ENCODE data around the gene ZIC1.

ZIC1 gene

GRCh38 chr3:147394884-147395225, 14.3 kb upstream of the ZIC1 start:
- no peak for DNase-seq (ENCODE audit: low read depth in 2 of 2, low spot score in 1 of 2)

GRCh38 chr3:147395899-147396711, 13.1 kb upstream of the ZIC1 start:
- DNase-seq (ENCODE audit: low read depth in 2 of 2, low spot score in 1 of 2), result no peak

- no peak for DNase-seq (ENCODE audit: low read depth in 2 of 2, low spot score in 1 of 2)
These were observed 12.5 kb upstream of the ZIC1 start for GRCh38 chr3:147396712-147397046.

DNA sequence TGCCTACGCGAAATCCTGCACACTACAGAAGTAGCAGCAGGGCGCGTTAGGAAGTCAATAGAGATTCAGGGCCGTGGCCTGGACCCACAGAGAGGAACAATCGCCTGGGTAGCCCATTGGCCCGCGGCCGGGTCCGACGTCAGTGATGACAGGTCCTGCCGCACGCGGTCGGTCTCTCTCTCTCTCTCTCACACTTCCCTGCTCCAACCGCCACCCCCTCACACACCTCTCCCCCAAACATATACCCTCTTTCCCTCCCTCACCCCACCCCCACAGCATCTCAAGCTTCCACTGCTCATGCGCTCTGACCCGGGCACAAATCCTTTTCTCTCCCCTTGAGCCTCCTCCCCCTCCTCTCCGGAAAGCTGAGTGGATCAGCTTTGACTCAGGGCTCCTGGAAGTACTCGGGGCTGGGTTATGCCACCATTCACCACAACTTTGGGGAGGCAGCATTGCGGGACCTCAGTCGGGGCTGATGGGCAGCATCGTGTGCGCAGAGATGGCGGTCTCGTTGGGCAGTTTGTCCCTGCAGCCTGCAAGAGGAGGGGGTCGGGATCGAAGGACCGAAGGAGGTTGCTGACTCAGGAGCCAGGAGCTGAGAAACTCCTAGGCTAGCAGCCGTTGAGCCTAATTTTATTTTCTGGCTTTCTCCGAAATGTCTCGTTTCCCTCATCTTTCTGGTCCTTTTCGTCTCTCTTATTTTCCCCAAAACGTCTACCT, 11.8 kb upstream of the ZIC1 start:
- DNase-seq (ENCODE audit: low read depth in 2 of 2, low spot score in 1 of 2), result no peak

DNA sequence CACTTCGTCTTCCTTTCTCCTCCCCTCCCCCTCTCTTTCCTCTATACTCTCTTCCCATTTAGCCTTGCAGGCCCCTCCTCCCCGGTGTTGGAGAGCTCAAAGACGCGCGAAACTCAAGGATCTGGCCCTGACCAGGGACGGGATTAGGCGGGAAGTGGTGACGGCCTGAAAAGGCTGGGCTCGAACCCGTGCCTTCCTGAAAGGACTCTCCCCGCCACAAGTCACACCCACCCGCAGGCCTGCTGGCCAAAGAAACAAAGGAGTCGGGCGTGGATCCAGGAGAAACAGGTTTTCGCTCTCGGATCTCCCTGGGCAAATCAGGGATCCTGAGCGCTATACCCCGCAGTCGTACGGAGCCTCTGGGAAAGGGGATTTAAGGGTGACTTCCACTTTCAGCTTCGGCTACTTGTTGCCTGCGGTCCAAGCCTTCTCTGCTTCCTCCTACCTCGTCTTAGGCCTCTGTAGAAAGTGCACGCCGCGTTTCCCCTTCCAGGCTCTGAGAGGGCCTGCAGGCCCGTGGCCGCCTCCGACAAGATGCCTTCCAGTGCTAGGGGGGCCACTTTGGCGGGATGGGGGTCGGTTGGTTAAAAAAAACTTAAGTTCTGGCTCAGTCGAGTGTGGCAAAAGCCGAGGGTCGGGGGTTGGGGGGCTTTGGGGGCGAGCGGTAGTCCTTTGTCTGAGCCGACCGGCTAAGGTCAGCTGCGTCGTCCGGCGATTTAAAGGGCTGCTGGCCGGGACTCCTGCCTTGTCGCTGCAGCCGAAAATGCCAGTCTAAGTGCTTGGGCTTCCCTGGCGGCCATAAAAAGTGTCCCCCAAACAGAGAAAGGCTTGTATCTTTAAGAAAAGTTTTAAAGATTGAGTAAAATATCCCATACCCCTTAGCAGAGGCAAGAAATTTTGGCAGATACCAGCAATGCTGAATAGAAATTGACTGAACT, 11.0 kb upstream of the ZIC1 start:
- DNase-seq (ENCODE audit: low read depth in 2 of 2, low spot score in 1 of 2), result no peak

- DNase-seq (ENCODE audit: low read depth in 2 of 2, low spot score in 1 of 2), result no peak
These were observed 10.2 kb upstream of the ZIC1 start for GRCh38 chr3:147398813-147399534.

DNA sequence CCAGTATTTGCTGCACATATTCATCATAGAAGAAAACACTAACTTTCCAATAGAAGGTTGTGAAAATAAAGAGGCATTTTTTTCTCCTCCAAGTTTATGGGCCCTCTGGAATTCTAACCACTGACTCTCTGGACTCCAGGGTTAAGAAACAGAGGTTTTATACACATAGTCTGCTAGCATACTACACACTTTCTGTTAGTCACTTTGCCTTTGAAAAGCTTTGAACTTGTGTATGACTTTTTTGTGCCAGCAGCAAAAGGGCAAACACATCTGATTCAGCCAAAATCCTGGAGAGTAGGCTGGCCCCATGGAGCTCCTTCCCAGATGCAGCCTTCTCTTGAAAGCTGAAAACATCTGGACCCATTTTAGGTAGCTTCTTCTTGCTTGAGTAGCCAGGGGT, 9.1 kb upstream of the ZIC1 start:
- DNase-seq (ENCODE audit: low read depth in 2 of 2, low spot score in 1 of 2), result no peak

GRCh38 chr3:147400999-147401398, 8.2 kb upstream of the ZIC1 start:
- no peak for DNase-seq (ENCODE audit: low read depth in 2 of 2, low spot score in 1 of 2)

GRCh38 chr3:147401421-147401820, 7.7 kb upstream of the ZIC1 start:
- DNase-seq (ENCODE audit: low read depth in 2 of 2, low spot score in 1 of 2), result no peak

DNA sequence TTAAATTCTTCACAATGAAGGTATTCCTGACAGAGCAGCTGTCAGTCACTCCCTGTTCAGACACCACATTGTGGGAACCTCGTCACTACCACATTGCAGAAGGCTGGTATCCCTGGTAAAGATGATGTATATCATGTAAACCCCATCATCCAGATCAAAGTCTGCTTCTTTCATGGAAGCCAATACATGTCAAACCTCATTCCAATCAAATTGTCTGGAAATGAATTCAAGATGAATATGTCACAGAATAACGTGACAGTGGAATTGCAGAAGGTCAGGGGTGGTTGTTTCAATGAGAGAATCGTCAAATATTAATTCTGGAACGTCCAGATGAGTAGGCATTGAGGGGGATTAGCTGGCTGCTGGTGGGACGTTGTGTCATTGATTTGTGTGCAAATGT, 7.0 kb upstream of the ZIC1 start:
- DNase-seq (ENCODE audit: low read depth in 2 of 2, low spot score in 1 of 2), result no peak

DNA sequence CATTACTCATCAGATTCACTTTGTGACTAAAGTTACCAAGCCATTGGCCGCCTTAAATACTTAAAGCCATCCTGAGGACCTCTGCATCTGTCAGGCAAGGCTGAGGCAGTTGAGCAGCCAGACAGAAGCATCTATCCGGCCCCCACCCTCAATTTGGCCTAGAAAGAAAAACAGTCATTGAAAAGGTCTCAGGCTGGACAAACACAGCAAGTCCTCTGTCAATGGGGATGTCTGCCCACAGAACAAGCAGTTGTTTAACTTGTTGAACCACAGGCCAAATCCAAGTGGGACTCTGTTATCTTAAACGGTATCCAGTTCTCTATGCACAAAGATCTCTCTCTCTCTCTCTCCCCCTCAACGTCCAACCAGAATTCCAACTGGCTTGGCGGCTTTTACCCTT, 5.7 kb upstream of the ZIC1 start:
- DNase-seq (ENCODE audit: low read depth in 2 of 2, low spot score in 1 of 2), result no peak

- no peak for DNase-seq (ENCODE audit: low read depth in 2 of 2, low spot score in 1 of 2)
These were observed 5.0 kb upstream of the ZIC1 start for GRCh38 chr3:147404000-147404799.

DNA sequence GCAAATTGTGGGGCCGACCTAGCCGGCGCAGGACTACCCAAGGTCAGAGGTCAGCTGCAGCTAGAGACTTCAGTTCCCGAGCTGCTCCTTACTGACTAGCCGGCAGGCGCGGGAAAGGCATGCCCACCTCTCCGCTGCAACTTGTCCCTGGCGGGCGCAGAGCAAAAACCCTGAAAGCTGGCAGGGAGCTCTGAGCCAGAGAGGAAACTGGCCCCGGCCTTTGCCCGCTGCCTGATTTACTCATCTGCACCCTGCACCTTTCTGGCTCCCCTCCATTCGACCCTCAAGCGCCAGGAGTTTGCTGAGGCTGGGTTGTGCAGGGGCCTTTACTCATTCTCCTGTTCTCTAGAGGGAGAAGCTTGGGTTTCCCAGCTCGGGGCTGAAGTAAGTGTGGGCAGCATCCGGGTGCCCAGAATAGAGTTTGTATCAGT, 4.3 kb upstream of the ZIC1 start:
- DNase-seq (ENCODE audit: low read depth in 2 of 2, low spot score in 1 of 2), result no peak

DNA sequence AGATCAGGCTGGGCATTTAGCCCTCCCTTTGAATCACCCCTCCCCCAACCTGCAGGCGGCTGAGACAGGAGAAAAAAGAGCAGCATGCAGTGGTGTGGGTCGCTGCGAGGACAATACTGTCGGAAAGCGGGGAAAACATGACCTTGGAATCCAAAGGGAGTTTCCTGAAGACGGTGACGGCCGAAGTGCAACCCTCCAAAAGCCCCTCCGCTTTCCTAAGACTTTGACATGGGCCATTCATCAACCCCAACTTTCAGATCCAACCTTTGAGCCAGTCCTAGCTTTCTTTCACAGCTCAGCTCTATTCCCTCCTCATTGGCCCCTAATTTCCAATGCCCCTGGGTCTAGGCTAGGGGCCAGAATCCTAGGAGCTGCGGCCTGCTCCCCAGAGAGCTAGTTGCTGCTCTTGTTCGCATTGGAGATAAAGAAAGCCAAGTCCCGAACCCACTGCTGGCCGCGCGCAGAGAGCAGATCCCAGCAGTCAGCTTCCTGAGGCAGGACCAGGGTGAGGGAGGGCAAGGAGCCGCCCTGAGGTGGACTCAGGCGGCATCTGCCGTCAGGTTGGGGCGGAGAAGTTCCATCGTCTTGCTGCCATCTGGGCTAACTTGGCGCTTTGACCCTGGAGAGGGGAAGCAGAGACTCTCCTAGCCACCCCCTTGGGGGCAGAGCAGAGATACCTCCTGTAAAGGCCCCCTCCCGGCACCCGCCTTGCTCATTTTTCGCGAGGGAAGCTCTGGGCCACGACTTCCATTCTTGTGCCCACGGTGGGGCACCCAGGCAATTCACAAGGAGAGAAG, 3.7 kb upstream of the ZIC1 start:
- DNase-seq (ENCODE audit: low read depth in 2 of 2, low spot score in 1 of 2), result no peak

DNA sequence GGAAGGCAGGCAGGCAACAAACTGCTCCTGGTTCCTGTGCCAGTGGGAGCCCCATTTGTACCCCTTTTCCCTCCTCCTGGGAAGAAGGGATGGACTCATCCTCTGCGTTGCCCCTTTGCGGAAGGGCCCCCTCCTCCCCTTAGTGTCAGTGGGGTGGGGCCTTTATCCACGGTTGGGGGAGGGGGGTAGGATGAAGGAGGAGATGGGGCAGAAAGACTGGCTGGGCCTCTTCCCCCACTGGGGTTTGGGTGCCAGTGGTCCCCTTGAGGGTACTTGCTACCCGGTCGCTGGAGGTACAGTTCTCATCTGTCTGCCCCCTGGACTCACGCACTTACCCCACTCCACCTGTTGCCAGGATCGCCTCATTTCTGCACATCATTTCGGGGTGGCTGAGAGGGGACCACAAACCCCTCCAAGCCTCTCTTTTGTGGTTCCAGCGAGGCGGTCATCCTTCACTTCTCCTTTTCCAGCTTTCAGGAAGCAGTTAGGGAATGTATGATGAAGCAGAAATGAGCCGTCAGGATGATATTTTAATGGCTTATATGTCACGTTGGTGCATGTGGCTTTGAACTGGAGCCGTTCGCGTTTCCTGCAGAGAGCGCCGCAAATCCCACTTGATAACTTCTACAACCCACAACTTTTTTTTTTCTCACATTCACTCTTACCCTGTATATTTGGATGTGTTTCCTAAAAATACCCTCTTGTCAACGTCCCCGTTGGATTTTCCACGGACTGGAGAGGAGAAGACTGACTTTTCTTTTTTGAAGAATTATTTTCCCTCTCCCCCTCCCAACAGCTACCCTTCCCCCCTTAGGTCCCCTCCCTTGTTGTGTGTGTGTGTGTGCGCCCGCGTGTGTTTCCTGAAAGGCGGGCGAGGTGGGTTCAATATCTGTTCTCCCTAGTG, 2.9 kb upstream of the ZIC1 start, which contains the start of gene ZIC4:
ZIC4 (minus strand) TSS at position 516 of the 904 bp plus-strand sequence. CDS start 3,746 bp downstream, outside the sequence.
- no peak for DNase-seq (ENCODE audit: low read depth in 2 of 2, low spot score in 1 of 2)

DNA sequence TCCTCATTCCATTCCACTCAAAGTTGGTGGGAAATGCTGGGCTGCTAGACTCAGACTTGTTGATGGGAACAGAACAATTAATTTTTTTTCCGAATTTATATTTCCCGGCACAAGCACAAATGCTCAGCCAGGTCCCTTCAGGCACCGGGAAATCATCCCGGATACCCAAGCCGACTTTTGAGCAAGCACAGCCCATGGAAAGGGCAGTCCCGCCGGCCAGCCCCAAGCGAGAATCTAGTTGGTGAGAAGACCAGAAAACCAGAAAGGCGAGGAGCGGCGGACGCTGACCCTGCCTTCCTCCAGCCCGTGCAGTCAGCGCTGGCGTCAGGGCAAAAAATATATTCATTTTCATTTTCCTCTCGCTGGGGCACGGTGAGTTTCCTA, 2.1 kb upstream of the ZIC1 start:
- DNase-seq (ENCODE audit: low read depth in 2 of 2, low spot score in 1 of 2), result no peak

DNA sequence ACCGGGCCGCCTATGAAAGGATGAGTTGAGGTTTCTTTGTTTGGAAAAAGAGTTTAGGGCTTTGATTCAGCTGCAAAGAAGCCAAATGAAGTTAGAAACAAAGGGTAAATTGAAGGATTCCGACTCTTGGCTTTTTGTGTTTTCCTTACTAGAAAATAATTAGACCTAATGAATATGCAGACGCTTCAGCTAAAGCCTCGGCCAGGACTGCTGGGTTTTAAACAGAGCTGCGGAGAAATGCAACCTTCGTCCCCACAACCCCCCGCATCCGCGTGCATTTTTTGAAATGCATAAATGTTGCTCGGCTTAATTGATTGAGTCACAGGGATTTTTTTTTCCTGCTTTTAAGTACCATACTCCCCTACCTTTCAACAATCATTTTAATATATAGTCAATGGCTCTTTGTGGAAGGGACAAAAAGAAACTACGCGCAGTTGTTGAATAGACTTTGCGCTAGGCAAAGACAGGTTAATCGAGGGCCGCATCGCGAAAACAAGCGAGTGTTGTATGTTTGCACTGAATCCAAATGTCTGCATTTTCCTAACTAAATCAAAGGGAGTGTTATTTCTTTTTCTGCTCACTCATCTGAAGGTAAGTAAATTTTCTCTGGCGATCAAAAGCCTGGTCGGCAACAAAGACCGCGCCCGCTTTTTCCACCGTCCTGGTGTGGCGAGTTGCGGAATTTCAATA, 1.5 kb upstream of the ZIC1 start:
- no peak for DNase-seq (ENCODE audit: low read depth in 2 of 2, low spot score in 1 of 2)

All from stimulated activated CD8-positive, alpha-beta memory T cell treated with anti-CD3 and anti-CD28 coated beads, Interleukin-4, amount 100 ng/mL, for 4 hours (primary cell).